ENCODE results near the gene NUDT6. TPM values are rescaled to one million over a fixed set of nuclear protein-coding genes. Genes with fewer than 3 reads are reported as not detected.
"Not testable (repeated sequence)": the region's sequence is repeated elsewhere in the genome, so short reads cannot be mapped to it uniquely, and the experiment has no call there.

Gene NUDT6
- total and polyA plus RNA-seq, 2 experiments from 2014 or later, result 5.6 to 11.0 TPM

GRCh38 chr4:122952028-122952427 is 29.6 kb upstream of the NUDT6 start:
- H3K4me2 ChIP-seq, result no peak overlapping the region
- DNase-seq (ENCODE audit: low spot score), result no peak
- H3K9me2 ChIP-seq (replicated peaks; ENCODE audit: insufficient read depth), result no peaks in the 10 kb centered on the region
- 100% methylated on average over 4 of the region's 4 CpGs for WGBS (ENCODE audit: low lambda C conversion rate, missing lambda C conversion rate)
- H3K27ac ChIP-seq, result no peak overlapping the region
- H3K79me2 ChIP-seq, result no peaks in the 10 kb centered on the region
- no peaks in the 10 kb centered on the region for H3K9me3 ChIP-seq (ENCODE audit: low read depth)
- no peaks in the 10 kb centered on the region for H3K27me3 ChIP-seq
- H4K20me1 ChIP-seq (ENCODE audit: insufficient read depth, poor library complexity, severe bottlenecking), result no peaks in the 10 kb centered on the region
- no peak overlapping the region for H2AFZ ChIP-seq
- H3K36me3 ChIP-seq (replicated peaks; ENCODE audit: insufficient read depth, low read depth), result no peaks in the 10 kb centered on the region
- no peak for TF ChIP-seq EZH2phosphoT487 (IDR thresholded peaks at IDR 0.05; ENCODE audit: low read depth, severe bottlenecking, unreplicated experiment)
- no peak for TF ChIP-seq EZH2 (IDR thresholded peaks at IDR 0.05; ENCODE audit: borderline replicate concordance)
- TF ChIP-seq, protein P1, sequence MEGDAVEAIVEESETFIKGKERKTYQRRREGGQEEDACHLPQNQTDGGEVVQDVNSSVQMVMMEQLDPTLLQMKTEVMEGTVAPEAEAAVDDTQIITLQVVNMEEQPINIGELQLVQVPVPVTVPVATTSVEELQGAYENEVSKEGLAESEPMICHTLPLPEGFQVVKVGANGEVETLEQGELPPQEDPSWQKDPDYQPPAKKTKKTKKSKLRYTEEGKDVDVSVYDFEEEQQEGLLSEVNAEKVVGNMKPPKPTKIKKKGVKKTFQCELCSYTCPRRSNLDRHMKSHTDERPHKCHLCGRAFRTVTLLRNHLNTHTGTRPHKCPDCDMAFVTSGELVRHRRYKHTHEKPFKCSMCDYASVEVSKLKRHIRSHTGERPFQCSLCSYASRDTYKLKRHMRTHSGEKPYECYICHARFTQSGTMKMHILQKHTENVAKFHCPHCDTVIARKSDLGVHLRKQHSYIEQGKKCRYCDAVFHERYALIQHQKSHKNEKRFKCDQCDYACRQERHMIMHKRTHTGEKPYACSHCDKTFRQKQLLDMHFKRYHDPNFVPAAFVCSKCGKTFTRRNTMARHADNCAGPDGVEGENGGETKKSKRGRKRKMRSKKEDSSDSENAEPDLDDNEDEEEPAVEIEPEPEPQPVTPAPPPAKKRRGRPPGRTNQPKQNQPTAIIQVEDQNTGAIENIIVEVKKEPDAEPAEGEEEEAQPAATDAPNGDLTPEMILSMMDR (IDR thresholded peaks at IDR 0.05; ENCODE audit: poor library complexity), result no peak
- H3K4me3 ChIP-seq, result no peak overlapping the region
- H3K4me1 ChIP-seq (ENCODE audit: insufficient read depth), result no peaks in the 10 kb centered on the region

- Histone ChIP-seq H3K4me1 (ENCODE audit: insufficient read depth) (no peaks in the 10 kb centered on the region), H3K4me2 (no peak overlapping the region), H3K79me2 (no peaks in the 10 kb centered on the region), H2AFZ (no peak overlapping the region), H3K9me2 (replicated peaks; ENCODE audit: insufficient read depth) (no peaks in the 10 kb centered on the region), H3K27me3 (no peaks in the 10 kb centered on the region), H3K27ac (no peak overlapping the region), H3K36me3 (replicated peaks; ENCODE audit: insufficient read depth, low read depth) (no peaks in the 10 kb centered on the region), H3K9me3 (ENCODE audit: low read depth) (no peaks in the 10 kb centered on the region), H3K4me3 (no peak overlapping the region), H4K20me1 (ENCODE audit: insufficient read depth, poor library complexity, severe bottlenecking) (no peaks in the 10 kb centered on the region)
- DNase-seq (ENCODE audit: low spot score), result no peak
- no peak for TF ChIP-seq EZH2 (IDR thresholded peaks at IDR 0.05; ENCODE audit: borderline replicate concordance)
- TF ChIP-seq EZH2phosphoT487 (IDR thresholded peaks at IDR 0.05; ENCODE audit: low read depth, severe bottlenecking, unreplicated experiment), result no peak
- TF ChIP-seq, protein P1 (IDR thresholded peaks at IDR 0.05; ENCODE audit: poor library complexity), result no peak
- 98% methylated on average over 4 of the region's 4 CpGs for WGBS (ENCODE audit: low lambda C conversion rate, missing lambda C conversion rate)
Observed at GRCh38 chr4:122948671-122949070, 26.3 kb upstream of the NUDT6 start.

DNA sequence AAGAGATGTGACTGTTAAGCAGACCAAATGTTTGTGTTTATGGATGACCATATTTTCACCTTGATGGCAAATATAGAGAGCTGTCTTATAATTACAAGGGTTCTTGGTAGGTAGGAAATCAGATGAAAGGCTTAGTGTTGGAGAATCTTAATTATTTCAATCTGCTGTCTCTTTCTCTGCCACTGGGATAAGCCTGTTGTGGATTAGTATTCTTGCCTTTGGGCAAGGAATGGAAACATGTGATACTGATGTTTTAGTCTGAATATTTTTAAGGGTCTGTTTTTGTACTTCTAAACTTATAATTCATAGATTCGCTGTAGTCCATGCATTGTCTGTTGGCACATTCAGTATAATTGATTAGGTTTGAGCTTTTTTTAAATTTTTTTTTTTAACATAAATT is 23.7 kb upstream of the NUDT6 start:
- no peak for DNase-seq (ENCODE audit: low spot score)
- Histone ChIP-seq H3K9me2 (replicated peaks; ENCODE audit: insufficient read depth) (no peaks in the 10 kb centered on the region), H3K9me3 (ENCODE audit: low read depth) (no peaks in the 10 kb centered on the region), H3K4me2 (no peak overlapping the region), H3K27me3 (no peaks in the 10 kb centered on the region), H3K4me1 (ENCODE audit: insufficient read depth) (no peaks in the 10 kb centered on the region), H3K4me3 (no peak overlapping the region), H4K20me1 (ENCODE audit: insufficient read depth, poor library complexity, severe bottlenecking) (no peaks in the 10 kb centered on the region), H3K36me3 (replicated peaks; ENCODE audit: insufficient read depth, low read depth) (no peaks in the 10 kb centered on the region), H3K79me2 (no peaks in the 10 kb centered on the region), H3K27ac (no peak overlapping the region), H2AFZ (no peak overlapping the region)
- WGBS (ENCODE audit: low lambda C conversion rate, missing lambda C conversion rate), result 95% methylated on average over 1 of the region's 1 CpG
- TF ChIP-seq, protein P1 (IDR thresholded peaks at IDR 0.05; ENCODE audit: poor library complexity), result no peak
- TF ChIP-seq EZH2 (IDR thresholded peaks at IDR 0.05; ENCODE audit: borderline replicate concordance) (no peak), EZH2phosphoT487 (IDR thresholded peaks at IDR 0.05; ENCODE audit: low read depth, severe bottlenecking, unreplicated experiment) (no peak)

DNA sequence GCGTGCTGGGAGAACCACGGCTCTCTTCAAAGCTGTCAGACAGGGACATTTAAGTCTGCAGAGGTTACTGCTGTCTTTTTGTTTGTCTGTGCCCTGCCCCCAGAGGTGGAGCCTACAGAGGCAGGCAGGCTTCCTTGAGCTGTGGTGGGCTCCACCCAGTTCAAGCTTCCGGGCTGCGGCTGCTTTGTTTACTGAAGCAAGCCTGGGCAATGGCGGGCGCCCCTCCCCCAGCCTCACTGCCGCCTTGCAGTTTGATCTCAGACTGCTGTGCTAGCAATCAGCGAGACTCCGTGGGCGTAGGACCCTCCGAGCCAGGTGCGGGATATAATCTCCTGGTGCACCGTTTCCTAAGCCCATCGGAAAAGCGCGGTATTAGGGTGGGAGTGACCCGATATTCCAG is 22.7 kb upstream of the NUDT6 start:
- WGBS (ENCODE audit: low lambda C conversion rate, missing lambda C conversion rate), result 96% methylated on average over 15 of the region's 17 CpGs
- H3K9me3 ChIP-seq (ENCODE audit: low read depth); H3K27me3 ChIP-seq; H3K79me2 ChIP-seq; H3K36me3 ChIP-seq (replicated peaks; ENCODE audit: insufficient read depth, low read depth); H3K4me2 ChIP-seq; H2AFZ ChIP-seq; DNase-seq (ENCODE audit: low spot score); H4K20me1 ChIP-seq (ENCODE audit: insufficient read depth, poor library complexity, severe bottlenecking); H3K4me3 ChIP-seq; H3K4me1 ChIP-seq (ENCODE audit: insufficient read depth); H3K27ac ChIP-seq; H3K9me2 ChIP-seq (replicated peaks; ENCODE audit: insufficient read depth): not testable (repeated sequence)
